ENCODE results near the gene WFIKKN2. TPM values are rescaled to one million over a fixed set of nuclear protein-coding genes. Genes with fewer than 3 reads are reported as not detected.

WFIKKN2 gene
- total RNA-seq, 1 experiment from 2014 or later = not detected

DNA sequence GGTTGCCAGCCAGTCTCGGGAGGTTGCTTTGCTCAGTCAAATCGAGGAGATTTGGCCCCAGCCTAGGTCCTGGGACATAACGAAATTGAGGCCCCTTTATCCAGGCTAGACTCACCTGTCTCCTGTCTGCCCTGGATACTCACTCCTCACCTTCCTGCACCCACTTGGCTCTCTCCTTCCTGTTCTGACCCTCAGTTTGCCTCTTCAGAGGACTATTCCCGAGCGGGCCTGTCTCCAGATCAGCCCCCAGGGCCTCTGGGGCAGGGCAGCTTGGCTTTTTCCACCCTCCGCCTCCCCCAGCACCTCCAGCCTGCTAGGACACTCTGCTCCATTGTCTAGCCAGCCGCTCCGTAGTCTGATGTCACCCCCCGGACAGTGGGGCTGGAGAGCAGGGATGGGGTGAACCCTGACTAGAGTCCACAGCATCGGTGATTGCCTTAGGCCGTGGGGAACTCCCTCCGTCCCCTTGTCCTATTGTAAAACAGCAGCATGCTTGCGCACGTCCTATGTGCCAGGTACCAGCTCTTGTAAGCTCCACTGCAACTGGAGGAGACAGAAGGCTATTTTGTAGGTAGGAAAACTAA is 8.8 kb downstream of the WFIKKN2 start:
- DNase-seq (ENCODE audit: low spot score) = no peak
- Histone ChIP-seq H3K27me3 (replicated peaks; ENCODE audit: insufficient read depth, low read depth, low read length, poor library complexity) (no peaks in the 10 kb centered on the region), H3K27ac (ENCODE audit: low read depth, low read length, poor library complexity, severe bottlenecking) (no peak overlapping the region), H3K36me3 (ENCODE audit: insufficient read depth, low read length, poor library complexity, severe bottlenecking) (no peaks in the 10 kb centered on the region), H3K9me3 (ENCODE audit: low read depth, low read length, poor library complexity, severe bottlenecking) (no peaks in the 10 kb centered on the region), H3K4me3 (ENCODE audit: low read depth, low read length, poor library complexity, severe bottlenecking) (no peak overlapping the region), H3K4me1 (ENCODE audit: insufficient read depth, low read length, poor library complexity, severe bottlenecking) (no peaks in the 10 kb centered on the region)
- no TSS peak for BruUV-seq (replicated peaks)
- intact Hi-C loops (cut with micrococcal nuclease; ENCODE audit: unreplicated experiment) = no loop called here
- ChIA-PET POLR2A (ENCODE audit: low non-redundant PET) (no interaction called here), CTCF (interaction anchor here (0.7 to 4.0 kb wide), 2 partner anchors 18 to 60 kb away, joined by 3 to 22 read pairs; no protein-coding TSS in a partner anchor)
- TF ChIP-seq, protein P1, sequence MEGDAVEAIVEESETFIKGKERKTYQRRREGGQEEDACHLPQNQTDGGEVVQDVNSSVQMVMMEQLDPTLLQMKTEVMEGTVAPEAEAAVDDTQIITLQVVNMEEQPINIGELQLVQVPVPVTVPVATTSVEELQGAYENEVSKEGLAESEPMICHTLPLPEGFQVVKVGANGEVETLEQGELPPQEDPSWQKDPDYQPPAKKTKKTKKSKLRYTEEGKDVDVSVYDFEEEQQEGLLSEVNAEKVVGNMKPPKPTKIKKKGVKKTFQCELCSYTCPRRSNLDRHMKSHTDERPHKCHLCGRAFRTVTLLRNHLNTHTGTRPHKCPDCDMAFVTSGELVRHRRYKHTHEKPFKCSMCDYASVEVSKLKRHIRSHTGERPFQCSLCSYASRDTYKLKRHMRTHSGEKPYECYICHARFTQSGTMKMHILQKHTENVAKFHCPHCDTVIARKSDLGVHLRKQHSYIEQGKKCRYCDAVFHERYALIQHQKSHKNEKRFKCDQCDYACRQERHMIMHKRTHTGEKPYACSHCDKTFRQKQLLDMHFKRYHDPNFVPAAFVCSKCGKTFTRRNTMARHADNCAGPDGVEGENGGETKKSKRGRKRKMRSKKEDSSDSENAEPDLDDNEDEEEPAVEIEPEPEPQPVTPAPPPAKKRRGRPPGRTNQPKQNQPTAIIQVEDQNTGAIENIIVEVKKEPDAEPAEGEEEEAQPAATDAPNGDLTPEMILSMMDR (conservative IDR thresholded peaks at IDR 0.05; ENCODE audit: low read depth, low read length) = no peak
- TF ChIP-seq EZH2 (IDR thresholded peaks at IDR 0.05; ENCODE audit: borderline replicate concordance, low read depth, low read length, poor library complexity, severe bottlenecking) = no peak

- no peak overlapping the region for H3K27ac ChIP-seq (ENCODE audit: low read depth, low read length, poor library complexity, severe bottlenecking)
- BruUV-seq (replicated peaks) = no TSS peak
- POLR2A ChIA-PET (ENCODE audit: low non-redundant PET) = no interaction called here
Observed at GRCh38 chr17:50845240-50846147, 10.1 kb downstream of the WFIKKN2 start.

DNA sequence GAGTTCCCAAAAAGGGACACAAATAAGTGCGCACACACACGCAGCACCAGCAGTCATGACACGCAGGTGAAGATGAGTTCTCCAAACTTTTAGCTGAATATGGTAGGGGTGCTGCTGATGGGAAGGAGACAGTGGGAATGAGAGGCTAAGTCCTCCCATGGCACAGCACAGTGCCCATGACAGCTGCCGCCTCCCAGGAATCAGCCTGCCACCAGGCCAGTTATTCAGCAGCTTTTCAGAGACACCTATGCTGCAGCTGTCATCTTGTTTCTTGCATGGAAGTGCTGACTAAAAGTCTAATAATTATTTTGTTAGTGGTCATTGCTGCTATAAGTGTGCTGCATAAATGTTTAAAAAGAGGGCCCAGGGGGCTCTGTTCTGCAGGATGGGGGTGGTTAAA is 12.2 kb downstream of the WFIKKN2 start:
- POLR2A ChIA-PET (ENCODE audit: low non-redundant PET) = no interaction called here
- no peak overlapping the region for H3K4me3 ChIP-seq (ENCODE audit: low read depth, low read length, poor library complexity, severe bottlenecking)
- H3K36me3 ChIP-seq (ENCODE audit: insufficient read depth, low read length, poor library complexity, severe bottlenecking) = no peaks in the 10 kb centered on the region
- no peaks in the 10 kb centered on the region for H3K4me1 ChIP-seq (ENCODE audit: insufficient read depth, low read length, poor library complexity, severe bottlenecking)
- TF ChIP-seq EZH2 (IDR thresholded peaks at IDR 0.05; ENCODE audit: borderline replicate concordance, low read depth, low read length, poor library complexity, severe bottlenecking) = no peak
- TF ChIP-seq, protein P1 (conservative IDR thresholded peaks at IDR 0.05; ENCODE audit: low read depth, low read length) = no peak
- CTCF ChIA-PET = no interaction called here
- H3K27me3 ChIP-seq (replicated peaks; ENCODE audit: insufficient read depth, low read depth, low read length, poor library complexity) = no peaks in the 10 kb centered on the region
- no TSS peak for BruUV-seq (replicated peaks)
- no peaks in the 10 kb centered on the region for H3K9me3 ChIP-seq (ENCODE audit: low read depth, low read length, poor library complexity, severe bottlenecking)
- no peak for DNase-seq (ENCODE audit: low spot score)
- intact Hi-C loops (cut with micrococcal nuclease; ENCODE audit: unreplicated experiment) = no loop called here
- H3K27ac ChIP-seq (ENCODE audit: low read depth, low read length, poor library complexity, severe bottlenecking) = no peak overlapping the region

More at GRCh38 chr17:50845240-50846147, 10.1 kb downstream of the WFIKKN2 start:
- H3K9me3 ChIP-seq (ENCODE audit: low read depth, low read length, poor library complexity, severe bottlenecking) = no peaks in the 10 kb centered on the region
- no peaks in the 10 kb centered on the region for H3K4me1 ChIP-seq (ENCODE audit: insufficient read depth, low read length, poor library complexity, severe bottlenecking)
- CTCF ChIA-PET = interaction anchor here (0.5 kb wide), 1 partner anchor 71 kb away, joined by 3 read pairs; no protein-coding TSS in a partner anchor
- no peak overlapping the region for H3K4me3 ChIP-seq (ENCODE audit: low read depth, low read length, poor library complexity, severe bottlenecking)
- intact Hi-C loops (cut with micrococcal nuclease; ENCODE audit: unreplicated experiment) = no loop called here
- TF ChIP-seq, protein P1 (conservative IDR thresholded peaks at IDR 0.05; ENCODE audit: low read depth, low read length) = no peak
- TF ChIP-seq EZH2 (IDR thresholded peaks at IDR 0.05; ENCODE audit: borderline replicate concordance, low read depth, low read length, poor library complexity, severe bottlenecking) = no peak
- no peaks in the 10 kb centered on the region for H3K36me3 ChIP-seq (ENCODE audit: insufficient read depth, low read length, poor library complexity, severe bottlenecking)
- H3K27me3 ChIP-seq (replicated peaks; ENCODE audit: insufficient read depth, low read depth, low read length, poor library complexity) = no peaks in the 10 kb centered on the region
- no peak for DNase-seq (ENCODE audit: low spot score)
